22Rv1 (cell line): ENCODE results near the gene MYO1D.

Source experiments
- ZFX ChIP-seq: fragments of 450-650 bp; IDR thresholded peaks from 2 replicates; pipeline ENCODE4 v1.6.1; 2017; ENCODE audit warnings: antibody characterized with exemption, borderline replicate concordance
- TF ChIP-seq, protein P1 (sequence below): fragments of 450-650 bp; IDR thresholded peaks from 2 replicates; pipeline ENCODE4 v1.5.1; 2017; ENCODE audit warnings: mild to moderate bottlenecking

- TF ChIP-seq, protein P1, sequence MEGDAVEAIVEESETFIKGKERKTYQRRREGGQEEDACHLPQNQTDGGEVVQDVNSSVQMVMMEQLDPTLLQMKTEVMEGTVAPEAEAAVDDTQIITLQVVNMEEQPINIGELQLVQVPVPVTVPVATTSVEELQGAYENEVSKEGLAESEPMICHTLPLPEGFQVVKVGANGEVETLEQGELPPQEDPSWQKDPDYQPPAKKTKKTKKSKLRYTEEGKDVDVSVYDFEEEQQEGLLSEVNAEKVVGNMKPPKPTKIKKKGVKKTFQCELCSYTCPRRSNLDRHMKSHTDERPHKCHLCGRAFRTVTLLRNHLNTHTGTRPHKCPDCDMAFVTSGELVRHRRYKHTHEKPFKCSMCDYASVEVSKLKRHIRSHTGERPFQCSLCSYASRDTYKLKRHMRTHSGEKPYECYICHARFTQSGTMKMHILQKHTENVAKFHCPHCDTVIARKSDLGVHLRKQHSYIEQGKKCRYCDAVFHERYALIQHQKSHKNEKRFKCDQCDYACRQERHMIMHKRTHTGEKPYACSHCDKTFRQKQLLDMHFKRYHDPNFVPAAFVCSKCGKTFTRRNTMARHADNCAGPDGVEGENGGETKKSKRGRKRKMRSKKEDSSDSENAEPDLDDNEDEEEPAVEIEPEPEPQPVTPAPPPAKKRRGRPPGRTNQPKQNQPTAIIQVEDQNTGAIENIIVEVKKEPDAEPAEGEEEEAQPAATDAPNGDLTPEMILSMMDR = no peak
- TF ChIP-seq ZFX = no peak
These were observed 288.8 kb downstream of the MYO1D start for GRCh38 chr17:32588135-32588534.
